Large intestine (tissue), 3 donors: ENCODE measurements around the gene MS4A8. TPM values are rescaled to one million over a fixed set of nuclear protein-coding genes. Genes with fewer than 3 reads are reported as not detected.
A peak's percentile ranks its signal among the peaks of the same experiment; 100 is the strongest.
"Not testable (repeated sequence)": the region's sequence is repeated elsewhere in the genome, so short reads cannot be mapped to it uniquely, and the experiment has no call there.

Experiments used
- DNase-seq, 2 donors: peaks; one replicate each; pipeline versions ENCODE4 v3.0.0 to v3.0.0-alpha.2; 2013
- H3K27ac ChIP-seq: one replicate; pipeline ENCODE4 v1.5.1; 2013; ENCODE audit warnings: low read length
- H3K27me3 ChIP-seq: 2 replicates; pipeline ENCODE4 v1.6.1; 2013; ENCODE audit warnings: low read length; ENCODE audit not compliant: control insufficient read depth, insufficient read depth
- H3K36me3 ChIP-seq: 2 replicates; pipeline ENCODE4 v1.6.1; 2013; ENCODE audit warnings: low read length; ENCODE audit not compliant: control insufficient read depth, insufficient read depth
- H3K4me1 ChIP-seq: one replicate; pipeline ENCODE4 v1.6.1; 2013; ENCODE audit warnings: low read length; ENCODE audit not compliant: control insufficient read depth, insufficient read depth
- H3K4me3 ChIP-seq: one replicate; pipeline ENCODE4 v1.5.1; 2013; ENCODE audit warnings: low read length
- H3K9me3 ChIP-seq: one replicate; pipeline ENCODE4 v1.6.1; 2013; ENCODE audit warnings: mild to moderate bottlenecking, low read depth, low read length, moderate library complexity; ENCODE audit not compliant: control insufficient read depth
- WGBS: methylation state at CpG from one replicate; pipeline ENCODE4 v1.1.5; 2013; ENCODE audit warnings: low lambda C conversion rate; ENCODE audit not compliant: insufficient coverage; 5-methylcytosine and 5-hydroxymethylcytosine counted together
- polyA plus RNA-seq: library from polyadenylated mRNA; unstranded; fragments of 120-200 nt; gene quantifications from one replicate; pipeline ENCODE4 v1.2.1, GENCODE V29; 2013

Gene MS4A8
- polyA plus RNA-seq, 1 donor: 112 TPM

- WGBS: 90% methylated on average over 3 of the region's 5 CpGs
- peaks cover 18% of the 10 kb centered on the region for H3K4me1 ChIP-seq
- H3K27me3 ChIP-seq: no peaks in the 10 kb centered on the region
Observed at GRCh38 chr11:60699936-60700335, 524 bp downstream of the MS4A8 start.

GRCh38 chr11:60700689-60701468 is 1.5 kb downstream of the MS4A8 start:
- Histone ChIP-seq H3K4me3 (no peak overlapping the region), H3K27ac (peak overlapping the region; percentile 7), H3K27me3 (no peaks in the 10 kb centered on the region), H3K9me3 (no peaks in the 10 kb centered on the region), H3K4me1 (peaks cover 18% of the 10 kb centered on the region), H3K36me3 (peaks cover 4% of the 10 kb centered on the region)
- DNase-seq: peak; percentile 38 to 67
- no CpG with 5 or more reads among the region's 14 CpGs for WGBS

More at GRCh38 chr11:60699936-60700335, 524 bp downstream of the MS4A8 start:
- DNase-seq: no peak
- Histone ChIP-seq H3K4me3 (peak overlapping the region; percentile 30), H3K9me3 (no peaks in the 10 kb centered on the region), H3K27ac (peak overlapping the region; percentile 79), H3K36me3 (peaks cover 2% of the 10 kb centered on the region)

GRCh38 chr11:60701469-60701818 is 2.0 kb downstream of the MS4A8 start:
- peak overlapping the region; percentile 37 for H3K27ac ChIP-seq
- no peaks in the 10 kb centered on the region for H3K27me3 ChIP-seq
- H3K4me3 ChIP-seq: no peak overlapping the region
- H3K36me3 ChIP-seq: peaks cover 4% of the 10 kb centered on the region
- WGBS: no CpG with 5 or more reads among the region's 4 CpGs
- DNase-seq: no peak
- no peaks in the 10 kb centered on the region for H3K9me3 ChIP-seq
- H3K4me1 ChIP-seq: peaks cover 22% of the 10 kb centered on the region

GRCh38 chr11:60703374-60703773 is 4.0 kb downstream of the MS4A8 start:
- no peak overlapping the region for H3K4me3 ChIP-seq
- 100% methylated on average over 1 of the region's 12 CpGs for WGBS

GRCh38 chr11:60705895-60706294 is 6.5 kb downstream of the MS4A8 start:
- Histone ChIP-seq H3K4me1 (peaks cover 42% of the 10 kb centered on the region), H3K27me3 (no peaks in the 10 kb centered on the region), H3K36me3 (peaks cover 4% of the 10 kb centered on the region), H3K27ac (no peak overlapping the region), H3K9me3 (no peaks in the 10 kb centered on the region), H3K4me3 (no peak overlapping the region)
- no CpG with 5 or more reads among the region's 5 CpGs for WGBS
- DNase-seq: no peak

More at GRCh38 chr11:60703374-60703773, 4.0 kb downstream of the MS4A8 start:
- H3K4me1 ChIP-seq: peaks cover 26% of the 10 kb centered on the region
- H3K9me3 ChIP-seq: no peaks in the 10 kb centered on the region
- H3K27ac ChIP-seq: no peak overlapping the region
- no peaks in the 10 kb centered on the region for H3K27me3 ChIP-seq
- DNase-seq: no peak
- H3K36me3 ChIP-seq: peaks cover 4% of the 10 kb centered on the region

- H3K4me1 ChIP-seq: peaks cover 44% of the 10 kb centered on the region
- no peaks in the 10 kb centered on the region for H3K9me3 ChIP-seq
- H3K36me3 ChIP-seq: peaks cover 4% of the 10 kb centered on the region
- no CpG with 5 or more reads among the region's 5 CpGs for WGBS
- no peak for DNase-seq
- no peaks in the 10 kb centered on the region for H3K27me3 ChIP-seq
- no peak overlapping the region for H3K4me3 ChIP-seq
- H3K27ac ChIP-seq: no peak overlapping the region
Observed at GRCh38 chr11:60706931-60707330, 7.5 kb downstream of the MS4A8 start.

GRCh38 chr11:60710482-60710881 is 11.1 kb downstream of the MS4A8 start:
- peak overlapping the region; percentile 78 for H3K27ac ChIP-seq

GRCh38 chr11:60711276-60711675 is 11.9 kb downstream of the MS4A8 start:
- H3K4me1 ChIP-seq: peaks cover 54% of the 10 kb centered on the region
- H3K9me3 ChIP-seq: peaks cover 9% of the 10 kb centered on the region
- DNase-seq: peak; percentile 78 to 89
- H3K4me3 ChIP-seq: no peak overlapping the region
- H3K27ac ChIP-seq: peak overlapping the region; percentile 78
- no peaks in the 10 kb centered on the region for H3K27me3 ChIP-seq
- H3K36me3 ChIP-seq: no peaks in the 10 kb centered on the region
- no CpG with 5 or more reads among the region's 4 CpGs for WGBS

More at GRCh38 chr11:60710482-60710881, 11.1 kb downstream of the MS4A8 start:
- peaks cover 57% of the 10 kb centered on the region for H3K4me1 ChIP-seq
- no peak overlapping the region for H3K4me3 ChIP-seq
- no peak for DNase-seq
- no peaks in the 10 kb centered on the region for H3K36me3 ChIP-seq
- peaks cover 9% of the 10 kb centered on the region for H3K9me3 ChIP-seq
- no peaks in the 10 kb centered on the region for H3K27me3 ChIP-seq
- 92% methylated on average over 2 of the region's 4 CpGs for WGBS

GRCh38 chr11:60713423-60713822 is 14.0 kb downstream of the MS4A8 start:
- peak overlapping the region; percentile 78 for H3K27ac ChIP-seq

GRCh38 chr11:60717956-60718355 is 18.5 kb downstream of the MS4A8 start:
- Histone ChIP-seq H3K9me3 (peaks cover 26% of the 10 kb centered on the region), H3K27ac (peak overlapping the region; percentile 89), H3K4me3 (no peak overlapping the region), H3K27me3 (no peaks in the 10 kb centered on the region), H3K4me1 (peaks cover 24% of the 10 kb centered on the region), H3K36me3 (no peaks in the 10 kb centered on the region)
- no CpG with 5 or more reads among the region's 5 CpGs for WGBS
- no peak for DNase-seq

More at GRCh38 chr11:60713423-60713822, 14.0 kb downstream of the MS4A8 start:
- peaks cover 22% of the 10 kb centered on the region for H3K9me3 ChIP-seq
- peak; percentile 35 to 76 for DNase-seq
- H3K27me3 ChIP-seq, H3K36me3 ChIP-seq, H3K4me3 ChIP-seq: not testable (repeated sequence)
- no CpG with 5 or more reads among the region's 6 CpGs for WGBS
- H3K4me1 ChIP-seq: peaks cover 48% of the 10 kb centered on the region
